CD4-positive, alpha-beta T cell treated with Interleukin-1 beta for 1 hour (primary cell): ENCODE results near the gene PLA2G12A.
"Not testable (repeated sequence)": the region's sequence is repeated elsewhere in the genome, so short reads cannot be mapped to it uniquely, and the experiment has no call there.

Source experiments
- DNase-seq, 2 donors: peaks; one replicate each; pipeline ENCODE4 v3.0.0-alpha.2; 2020 to 2022

The PLA2G12A gene

DNA sequence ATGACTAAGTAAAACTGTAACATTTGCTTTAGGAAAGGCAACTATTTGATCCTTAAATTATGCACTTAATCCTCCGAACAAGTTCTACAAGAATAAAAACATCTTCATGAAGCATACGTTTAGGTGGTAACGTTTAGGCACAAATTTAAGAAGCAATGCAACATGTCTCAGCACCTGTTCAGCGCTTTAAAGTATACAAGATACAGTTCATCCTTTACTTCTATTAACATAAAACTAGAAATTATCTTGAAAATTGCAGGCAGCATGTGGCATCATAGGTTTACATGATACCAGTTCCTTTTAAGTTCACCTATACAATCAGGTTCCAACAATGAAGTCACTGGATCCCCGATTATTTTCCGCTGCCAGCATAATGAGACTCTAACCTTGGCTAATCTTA is 1.5 kb downstream of the PLA2G12A start:
- DNase-seq: no peak

DNA sequence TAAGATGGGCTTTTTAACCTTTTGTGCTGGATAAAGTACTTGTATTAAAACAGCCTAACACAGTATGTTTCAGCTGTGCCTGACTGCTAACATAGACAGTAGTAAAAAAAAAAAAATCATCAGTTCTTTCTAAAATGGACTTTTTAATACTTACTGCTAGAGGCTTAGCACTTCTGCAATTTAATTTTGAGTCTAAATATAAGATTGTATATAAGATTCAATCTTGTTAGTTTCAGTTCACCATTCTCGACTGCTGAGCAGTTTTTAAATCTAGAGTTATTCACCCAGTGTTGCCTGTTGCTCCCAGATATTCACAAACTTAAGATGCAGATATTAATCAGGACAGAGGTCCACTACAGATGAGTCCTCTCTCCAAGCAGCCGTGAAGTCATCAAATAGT is 6.8 kb downstream of the PLA2G12A start:
- no peak for DNase-seq

GRCh38 chr4:109722357-109722756 is 7.5 kb downstream of the PLA2G12A start:
- no peak for DNase-seq

DNA sequence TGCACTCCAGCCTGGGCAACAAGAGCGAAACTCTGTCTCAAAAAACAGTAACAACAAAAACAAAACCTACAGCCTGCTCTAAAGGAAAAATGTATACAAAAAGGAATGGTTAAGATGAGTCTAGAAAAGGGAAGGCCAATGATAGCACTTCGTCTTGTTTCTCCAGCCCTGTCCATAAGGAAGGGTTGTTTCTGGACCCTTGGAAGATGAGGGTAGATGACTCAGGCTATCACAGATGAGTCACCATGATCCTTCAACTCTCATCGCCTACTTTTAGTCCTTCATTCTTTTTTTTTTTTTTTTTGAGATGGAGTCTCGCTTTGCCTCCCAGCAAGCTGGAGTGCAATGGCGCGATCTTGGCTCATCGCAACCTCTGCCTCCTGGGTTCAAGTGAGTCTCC is 8.8 kb downstream of the PLA2G12A start:
- no peak for DNase-seq

- no peak for DNase-seq
Observed at GRCh38 chr4:109719604-109720003, 10.3 kb downstream of the PLA2G12A start.

DNA sequence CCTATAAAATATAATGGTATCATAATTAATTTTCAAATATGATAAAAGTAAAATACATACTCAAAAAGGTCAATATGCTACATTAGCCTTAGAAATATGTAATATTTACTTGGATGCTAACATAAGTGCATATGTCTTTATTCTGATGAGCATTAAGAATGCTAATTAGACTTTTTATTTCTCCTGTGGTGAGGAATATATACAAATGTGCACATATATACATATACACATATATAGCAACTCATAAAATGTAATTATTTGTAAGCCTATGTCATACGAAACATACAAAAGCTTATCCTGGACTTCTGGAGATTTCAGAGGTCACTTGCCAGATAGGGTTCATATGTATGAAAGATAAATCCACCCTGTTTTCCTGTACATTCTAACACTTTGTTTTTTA is 11.1 kb downstream of the PLA2G12A start:
- no peak for DNase-seq

GRCh38 chr4:109713500-109713899 is 16.4 kb downstream of the PLA2G12A start:
- DNase-seq: no peak

DNA sequence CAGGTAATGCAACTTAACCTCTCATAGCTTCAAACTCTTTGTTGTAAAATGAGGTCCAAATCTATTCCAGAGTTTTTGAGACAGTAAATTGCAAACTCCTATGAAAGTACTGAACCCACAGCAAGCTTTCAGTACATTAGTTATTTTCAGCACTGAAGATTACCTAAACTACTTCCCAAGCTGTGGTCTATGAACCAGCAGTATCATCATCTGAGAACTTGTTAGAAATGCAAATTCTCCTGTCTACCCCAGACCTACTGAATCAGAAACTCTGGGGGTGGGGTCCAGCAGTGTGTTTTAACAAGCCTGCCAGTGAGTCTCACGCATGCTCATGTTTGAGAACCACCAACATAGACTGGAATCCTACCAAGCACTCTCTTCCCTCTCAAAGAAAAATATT is 20.9 kb downstream of the PLA2G12A start:
- DNase-seq: no peak

GRCh38 chr4:109708435-109708834 is 21.4 kb downstream of the PLA2G12A start:
- DNase-seq: no peak

GRCh38 chr4:109703664-109704361 is 26.1 kb downstream of the PLA2G12A start:
- no peak for DNase-seq

GRCh38 chr4:109702950-109703663 is 26.8 kb downstream of the PLA2G12A start, which contains the start of gene CASP6:
Gene CASP6, minus strand, starts transcription at chr4:109703445. Its CDS starts 50 bp downstream, at chr4:109703395.
- DNase-seq: peak; percentile 74 to 77

- DNase-seq: no peak
Observed at GRCh38 chr4:109701566-109702410, 28.1 kb downstream of the PLA2G12A start.

- DNase-seq: no peak
Observed at GRCh38 chr4:109699553-109700225, 30.2 kb downstream of the PLA2G12A start.

GRCh38 chr4:109698656-109699055 is 31.2 kb downstream of the PLA2G12A start:
- no peak for DNase-seq

GRCh38 chr4:109691411-109691920 is 38.4 kb downstream of the PLA2G12A start:
- no peak for DNase-seq

- DNase-seq: peak in 1 of 2 donors; percentile 29
Observed at GRCh38 chr4:109690690-109691410, 39.0 kb downstream of the PLA2G12A start.

- no peak for DNase-seq
Observed at GRCh38 chr4:109684727-109685126, 45.1 kb downstream of the PLA2G12A start.

DNA sequence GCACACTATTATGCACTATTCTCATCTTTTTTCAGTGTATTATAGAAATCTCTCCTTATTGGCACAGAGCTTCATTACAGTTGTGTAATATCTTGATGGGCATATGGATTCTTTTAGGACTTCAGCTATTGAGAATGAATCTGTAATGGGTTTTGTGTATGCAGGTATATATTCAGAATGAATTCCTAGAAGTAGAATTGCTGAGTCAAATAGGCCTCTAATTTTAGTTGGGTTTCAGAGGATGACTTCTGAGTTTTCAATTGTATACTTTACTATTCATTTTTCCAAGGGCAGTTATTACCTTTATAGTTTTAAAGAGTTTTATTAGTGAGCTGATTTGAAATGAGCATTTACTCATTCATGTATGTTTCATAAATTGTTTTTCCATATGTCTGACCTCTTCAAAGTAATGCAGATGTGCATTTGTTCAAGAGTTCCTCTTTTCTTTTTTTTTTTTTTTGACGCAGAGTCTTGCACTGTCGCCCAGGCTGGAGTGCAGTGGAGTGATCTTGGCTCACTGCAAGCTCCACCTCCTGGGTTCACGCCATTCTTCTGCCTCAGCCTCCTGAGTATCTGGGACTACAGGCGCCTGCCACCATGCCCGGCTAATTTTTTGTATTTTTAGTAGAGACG is 46.1 kb downstream of the PLA2G12A start:
- no peak for DNase-seq

DNA sequence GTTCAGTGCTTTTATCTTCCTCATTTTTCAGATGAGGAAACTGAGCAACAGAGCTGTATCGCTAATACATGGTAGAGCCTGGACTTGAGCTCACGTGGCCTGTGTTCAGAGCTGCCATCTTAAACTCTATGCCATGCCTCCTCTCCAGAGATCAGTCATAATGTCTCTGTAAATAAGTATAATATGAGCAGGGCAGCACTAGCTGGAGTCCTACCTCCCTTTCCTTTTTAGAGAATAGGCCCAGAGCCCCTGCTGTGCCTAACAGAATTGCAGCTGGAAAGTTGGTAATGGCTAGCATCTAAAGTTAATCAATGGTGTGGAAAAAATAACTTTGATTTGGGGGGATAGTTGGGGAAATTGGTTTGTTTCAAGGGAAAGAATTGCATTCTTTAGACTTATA is 47.0 kb downstream of the PLA2G12A start:
- DNase-seq: no peak

- DNase-seq: not testable (repeated sequence)
Observed at GRCh38 chr4:109678925-109679324, 50.9 kb downstream of the PLA2G12A start.

DNA sequence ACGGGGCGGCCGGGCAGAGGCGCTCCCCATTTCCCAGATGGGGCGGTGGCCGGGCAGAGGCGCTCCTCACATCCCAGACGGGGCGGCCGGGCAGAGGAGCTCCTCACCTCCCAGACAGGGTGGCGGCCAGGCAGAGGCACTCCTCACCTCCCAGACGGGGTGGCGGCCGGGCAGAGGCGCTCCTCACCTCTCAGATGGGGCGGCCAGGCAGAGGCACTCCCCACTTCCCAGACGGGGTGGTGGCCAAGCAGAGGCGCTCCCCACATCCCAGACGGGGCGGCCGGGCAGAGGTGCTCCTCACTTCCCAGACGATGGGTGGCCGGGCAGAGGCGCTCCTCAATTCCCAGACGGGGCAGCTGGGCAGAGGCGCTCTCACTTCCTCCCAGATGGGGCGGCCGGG is 51.4 kb downstream of the PLA2G12A start:
- DNase-seq: not testable (repeated sequence)
